ENCODE data around the gene GNB3. TPM values are rescaled to one million over a fixed set of nuclear protein-coding genes. Genes with fewer than 3 reads are reported as not detected.

Gene GNB3
- polyA plus RNA-seq, 1 experiment, result 5.3 TPM

DNA sequence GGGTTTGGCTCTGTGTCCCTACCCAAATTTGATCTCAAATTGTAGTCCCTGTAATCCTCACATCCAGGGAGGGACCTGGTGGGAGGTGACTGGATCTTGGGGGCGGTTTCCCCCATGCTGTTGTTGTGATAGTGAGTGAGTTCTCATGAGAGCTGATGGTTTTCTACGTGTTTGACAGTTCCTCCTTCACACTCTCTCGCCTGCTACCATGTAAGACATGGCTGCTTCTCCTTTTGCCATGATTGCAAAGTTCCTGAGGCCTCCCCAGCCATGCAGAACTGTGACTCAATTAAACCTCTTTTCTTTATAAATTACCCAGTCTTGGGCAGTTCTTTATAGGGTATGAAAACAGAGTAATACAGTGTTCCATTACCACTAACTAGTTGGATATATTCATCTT lies 53.6 kb downstream of the GNB3 start:
- Histone ChIP-seq H3K4me3 (ENCODE audit: low read depth, low read length) (no peak overlapping the region), H3K27me3 (ENCODE audit: control insufficient read depth, insufficient read depth, low read length) (no peaks in the 10 kb centered on the region), H3K36me3 (ENCODE audit: control insufficient read depth, insufficient read depth, low read length) (no peaks in the 10 kb centered on the region)
- CTCF ChIA-PET, result interaction anchor here (1.1 to 1.4 kb wide), 2 partner anchors 22 to 32 kb away, joined by 4 to 5 read pairs; partner anchors contain the start of gene SPSB2
- DNase-seq (ENCODE audit: low read depth), result no peak
- POLR2A ChIA-PET, result no interaction called here
- TF ChIP-seq, protein P1, sequence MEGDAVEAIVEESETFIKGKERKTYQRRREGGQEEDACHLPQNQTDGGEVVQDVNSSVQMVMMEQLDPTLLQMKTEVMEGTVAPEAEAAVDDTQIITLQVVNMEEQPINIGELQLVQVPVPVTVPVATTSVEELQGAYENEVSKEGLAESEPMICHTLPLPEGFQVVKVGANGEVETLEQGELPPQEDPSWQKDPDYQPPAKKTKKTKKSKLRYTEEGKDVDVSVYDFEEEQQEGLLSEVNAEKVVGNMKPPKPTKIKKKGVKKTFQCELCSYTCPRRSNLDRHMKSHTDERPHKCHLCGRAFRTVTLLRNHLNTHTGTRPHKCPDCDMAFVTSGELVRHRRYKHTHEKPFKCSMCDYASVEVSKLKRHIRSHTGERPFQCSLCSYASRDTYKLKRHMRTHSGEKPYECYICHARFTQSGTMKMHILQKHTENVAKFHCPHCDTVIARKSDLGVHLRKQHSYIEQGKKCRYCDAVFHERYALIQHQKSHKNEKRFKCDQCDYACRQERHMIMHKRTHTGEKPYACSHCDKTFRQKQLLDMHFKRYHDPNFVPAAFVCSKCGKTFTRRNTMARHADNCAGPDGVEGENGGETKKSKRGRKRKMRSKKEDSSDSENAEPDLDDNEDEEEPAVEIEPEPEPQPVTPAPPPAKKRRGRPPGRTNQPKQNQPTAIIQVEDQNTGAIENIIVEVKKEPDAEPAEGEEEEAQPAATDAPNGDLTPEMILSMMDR (IDR thresholded peaks at IDR 0.05; ENCODE audit: insufficient read depth, low read depth, low read length), result no peak

Other genes with a start within 250 kb of the GNB3 start
- gene CHD4, start 233.5 kb upstream of the GNB3 start, polyA plus RNA-seq (2011; rRNA removed), result 69.8 and 87.6 TPM in 2 replicates
- gene LPAR5, start 205.0 kb upstream of the GNB3 start, polyA plus RNA-seq (2011; rRNA removed), result 0.05 TPM in 1 of 2 replicates, not detected in the other
- 0.17 and 0.40 TPM in 2 replicates for gene ACRBP, start 193.5 kb upstream of the GNB3 start, polyA plus RNA-seq (2011; rRNA removed)
- 43.0 and 61.0 TPM in 2 replicates for gene ING4, start 177.8 kb upstream of the GNB3 start, polyA plus RNA-seq (2011; rRNA removed)
- gene ZNF384, start 151.6 kb upstream of the GNB3 start, polyA plus RNA-seq (2011; rRNA removed), result 38.8 and 57.0 TPM in 2 replicates
- 0.44 and 0.59 TPM in 2 replicates for gene PIANP, start 140.1 kb upstream of the GNB3 start, polyA plus RNA-seq (2011; rRNA removed)
- gene COPS7A, start 116.9 kb upstream of the GNB3 start, polyA plus RNA-seq (2011; rRNA removed), result 128 and 200 TPM in 2 replicates
- gene MLF2, start 87.8 kb upstream of the GNB3 start, polyA plus RNA-seq (2011; rRNA removed), result 287 and 345 TPM in 2 replicates
- 234 and 241 TPM in 2 replicates for gene PTMS, start 74.6 kb upstream of the GNB3 start, polyA plus RNA-seq (2011; rRNA removed)
- 0.28 and 0.50 TPM in 2 replicates for gene LAG3, start 68.4 kb upstream of the GNB3 start, polyA plus RNA-seq (2011; rRNA removed)
- gene CD4, start 51.4 kb upstream of the GNB3 start, polyA plus RNA-seq (2011; rRNA removed), result 0.33 and 0.42 TPM in 2 replicates
- 3.3 and 6.6 TPM in 2 replicates for gene GPR162, start 19.1 kb upstream of the GNB3 start, polyA plus RNA-seq (2011; rRNA removed)
- 40.9 and 71.6 TPM in 2 replicates for gene P3H3, start 12.5 kb upstream of the GNB3 start, polyA plus RNA-seq (2011; rRNA removed)
- gene CDCA3, start 10.4 kb downstream of the GNB3 start, polyA plus RNA-seq (2011; rRNA removed), result 39.2 and 57.1 TPM in 2 replicates
- gene USP5, start 11.2 kb downstream of the GNB3 start, polyA plus RNA-seq (2011; rRNA removed), result 52.9 and 90.0 TPM in 2 replicates
- gene TPI1, start 26.6 kb downstream of the GNB3 start, polyA plus RNA-seq (2011; rRNA removed), result 2,446 and 2,656 TPM in 2 replicates
- gene SPSB2, start 32.4 kb downstream of the GNB3 start, polyA plus RNA-seq (2011; rRNA removed), result 5.0 and 7.3 TPM in 2 replicates
- gene LRRC23, start 63.9 kb downstream of the GNB3 start, polyA plus RNA-seq (2011; rRNA removed), result 12.7 and 13.3 TPM in 2 replicates
- 27.9 and 29.7 TPM in 2 replicates for gene ENO2, start 73.7 kb downstream of the GNB3 start, polyA plus RNA-seq (2011; rRNA removed)
- 13.0 and 15.9 TPM in 2 replicates for gene ATN1, start 87.0 kb downstream of the GNB3 start, polyA plus RNA-seq (2011; rRNA removed)
- not detected in 2 replicates for gene RNU7-1, start 102.9 kb downstream of the GNB3 start, polyA plus RNA-seq (2011; rRNA removed)
- gene C12orf57, start 103.1 kb downstream of the GNB3 start, polyA plus RNA-seq (2011; rRNA removed), result 489 and 709 TPM in 2 replicates
- 0.15 and 0.27 TPM in 2 replicates for gene PTPN6, start 110.4 kb downstream of the GNB3 start, polyA plus RNA-seq (2011; rRNA removed)
- 283 and 369 TPM in 2 replicates for gene PHB2, start 129.7 kb downstream of the GNB3 start, polyA plus RNA-seq (2011; rRNA removed)
- 37.5 and 53.9 TPM in 2 replicates for gene EMG1, start 130.0 kb downstream of the GNB3 start, polyA plus RNA-seq (2011; rRNA removed)
- gene LPCAT3, start 177.6 kb downstream of the GNB3 start, polyA plus RNA-seq (2011; rRNA removed), result 26.3 and 31.2 TPM in 2 replicates
- gene C1S, start 219.8 kb downstream of the GNB3 start, polyA plus RNA-seq (2011; rRNA removed), result 329 and 341 TPM in 2 replicates